Aorta (tissue), 5 donors: ENCODE results near the gene ARHGAP10. TPM values are rescaled to one million over a fixed set of nuclear protein-coding genes. Genes with fewer than 3 reads are reported as not detected.
"Not testable (repeated sequence)": the region's sequence is repeated elsewhere in the genome, so short reads cannot be mapped to it uniquely, and the experiment has no call there.

Source experiments
- ATAC-seq: fragments of 200-7000 bp; cut with Tn5 transposase; one replicate; pipeline ENCODE4 v1.9.1; 2022; ENCODE audit warnings: moderate library complexity; ENCODE audit not compliant: low FRiP score
- DNase-seq, 2 donors: peaks; one replicate each; pipeline ENCODE4 v3.0.0-alpha.2; 2020
- H3K27ac ChIP-seq, 2 donors: one replicate each; pipeline ENCODE4 v1.5.1; 2013; ENCODE audit warnings: low read length in 2 of 2, mild to moderate bottlenecking in 2 of 2, moderate library complexity in 2 of 2, control low read depth in 1 of 2, inconsistent platforms in 1 of 2, low read depth in 1 of 2
- H3K27me3 ChIP-seq, 2 donors: one replicate each; pipeline ENCODE4 v1.6.1; 2013; ENCODE audit warnings: control low read depth in 1 of 2, low read length in 1 of 2, mild to moderate bottlenecking in 1 of 2, moderate library complexity in 1 of 2; ENCODE audit not compliant: insufficient read depth in 2 of 2, control insufficient read depth in 1 of 2
- H3K36me3 ChIP-seq, 2 donors: one replicate each; pipeline ENCODE4 v1.6.1; 2013; ENCODE audit warnings: control low read depth in 1 of 2, low read length in 1 of 2, mild to moderate bottlenecking in 1 of 2; ENCODE audit not compliant: insufficient read depth in 2 of 2, control insufficient read depth in 1 of 2
- H3K4me1 ChIP-seq, 2 donors: one replicate each; pipeline ENCODE4 v1.6.1; 2013; ENCODE audit warnings: low read length in 2 of 2, control low read depth in 1 of 2, mild to moderate bottlenecking in 1 of 2, moderate library complexity in 1 of 2; ENCODE audit not compliant: insufficient read depth in 2 of 2, control insufficient read depth in 1 of 2
- H3K4me3 ChIP-seq, 2 donors: one replicate each; pipeline ENCODE4 v1.5.1; 2013; ENCODE audit warnings: low read length in 2 of 2, control low read depth in 1 of 2, mild to moderate bottlenecking in 1 of 2
- H3K9me3 ChIP-seq: one replicate; pipeline ENCODE4 v1.6.1; 2013; ENCODE audit warnings: mild to moderate bottlenecking, low read length; ENCODE audit not compliant: control insufficient read depth
- WGBS, 2 donors: extraction: QIAGEN DNeasy Blood & Tissue Kit; methylation state at CpG; one replicate each; pipeline ENCODE4 v1.1.7; 2013; 5-methylcytosine and 5-hydroxymethylcytosine counted together
- intact Hi-C, 2 donors: fragments of 100-400 bp; cut with DNase I; formaldehyde crosslinking; loops; one replicate each; pipeline versions ENCODE4 v1.14.2 to v1.15.0; 2022
- polyA plus RNA-seq, 2 donors: library from polyadenylated mRNA; stranded (reverse); fragments of 200-250 nt; gene quantifications; one replicate each; pipeline ENCODE4 v1.2.3, GENCODE V29; 2013
- total RNA-seq, 2 donors: library from RNA; stranded (reverse); fragmentation: NEBNext Ultra II Directional; extraction: Animal tissue kit (Norgen Biotek cat#: 25700); gene quantifications; one replicate each; pipeline ENCODE4 v1.2.1, GENCODE V29; 2021
- donor health status: healthy with polysubstance abuse.
- donor health status: Bipolar disorder and iron deficiency.
- donor health status: DM: no; HTN: no; CAD: no.
- donor health status: DM: no; HTN: no; CAD: no.
- donor health status: DM: yes; HTN: yes; CAD: no.

The ARHGAP10 gene
- total and polyA plus RNA-seq, 4 donors = 47.3 to 94.5 (median 63.5) TPM

DNA sequence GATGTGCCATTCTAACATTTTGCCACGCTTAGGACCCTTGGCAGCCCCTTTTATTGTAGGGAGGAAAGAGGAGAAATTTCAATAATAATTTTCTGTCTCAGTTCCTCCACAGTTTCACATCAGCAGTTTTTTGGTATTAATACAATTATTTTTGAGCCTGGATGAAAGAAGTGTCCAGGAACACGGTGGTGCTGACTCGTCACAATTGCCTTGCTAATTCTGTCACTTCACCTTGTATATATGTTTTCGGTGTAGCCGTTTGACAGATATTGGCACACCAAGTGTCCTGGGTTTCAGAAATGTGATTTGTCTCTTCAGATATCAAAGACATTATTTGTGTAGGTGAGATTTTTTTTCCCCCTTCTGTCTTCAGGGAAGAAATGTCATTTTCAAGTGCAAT lies 142.2 kb downstream of the ARHGAP10 start:
- Histone ChIP-seq H3K9me3 (no peaks in the 10 kb centered on the region), H3K27ac (no peak overlapping the region), H3K4me3 (no peak overlapping the region), H3K4me1 (no peaks in the 10 kb centered on the region), H3K27me3 (no peaks in the 10 kb centered on the region), H3K36me3 (peaks cover 3 to 10% of the 10 kb centered on the region in 2 donors)
- ATAC-seq (no peak), DNase-seq (no peak)
- intact Hi-C loops = no loop called here
- 61 to 62% methylated on average over 5 of the region's 5 CpGs for WGBS, 2 donors

DNA sequence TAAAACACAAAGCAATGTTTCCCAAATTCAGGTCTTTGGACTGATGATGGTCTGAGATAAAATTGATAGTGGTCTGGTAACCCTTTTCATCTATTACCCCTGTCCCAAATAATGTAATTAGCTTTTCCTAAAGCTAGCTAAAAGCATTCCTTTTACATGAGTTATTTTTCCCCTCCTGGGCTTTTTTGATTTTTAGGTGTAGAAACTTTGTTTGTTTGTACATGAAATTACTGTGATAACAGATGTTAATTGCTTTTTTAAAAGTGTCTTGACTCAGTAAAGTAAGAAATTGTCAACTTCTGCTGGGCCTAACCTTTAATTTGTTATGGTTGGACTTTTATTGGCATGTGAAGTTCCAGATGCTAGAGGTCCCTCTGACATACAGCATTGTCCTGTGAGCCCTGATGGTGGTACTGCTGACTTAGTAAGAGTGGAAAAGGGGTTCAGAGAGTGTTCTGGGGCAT lies 145.5 kb downstream of the ARHGAP10 start:
- DNase-seq = no peak
- H3K9me3 ChIP-seq = no peaks in the 10 kb centered on the region
- no peak for ATAC-seq
- H3K27me3 ChIP-seq = no peaks in the 10 kb centered on the region
- intact Hi-C loops = no loop called here
- H3K27ac ChIP-seq = no peak overlapping the region
- no peak overlapping the region for H3K4me3 ChIP-seq
- H3K36me3 ChIP-seq = peaks cover 3 to 10% of the 10 kb centered on the region in 2 donors
- no peaks in the 10 kb centered on the region for H3K4me1 ChIP-seq

DNA sequence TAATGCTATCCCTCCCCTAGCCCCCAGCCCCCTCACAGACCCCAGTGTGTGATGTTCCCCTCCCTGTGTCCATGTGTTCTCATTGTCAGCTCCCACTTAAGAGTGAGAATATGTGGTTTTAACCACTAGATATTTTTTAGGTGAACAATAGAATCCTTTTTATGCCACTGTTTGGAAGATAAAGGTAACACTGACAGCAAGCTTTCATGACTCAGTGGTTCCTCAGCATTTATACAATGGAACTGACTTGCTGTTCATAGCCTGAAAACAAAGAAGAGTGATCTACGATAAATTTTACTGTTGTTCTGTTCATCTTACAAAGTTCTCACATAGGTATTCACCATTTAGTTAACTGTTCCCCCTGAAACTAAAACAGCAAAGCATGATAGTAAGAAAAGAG lies 147.8 kb downstream of the ARHGAP10 start:
- H3K27ac ChIP-seq = no peak overlapping the region
- intact Hi-C loops = no loop called here
- H3K9me3 ChIP-seq = no peaks in the 10 kb centered on the region
- H3K36me3 ChIP-seq = peaks cover 3 to 10% of the 10 kb centered on the region in 2 donors
- WGBS, 2 donors = 95 to 100% methylated on average over 1 of the region's 1 CpG
- H3K27me3 ChIP-seq = no peaks in the 10 kb centered on the region
- ATAC-seq (no peak), DNase-seq (no peak)
- no peaks in the 10 kb centered on the region for H3K4me1 ChIP-seq
- no peak overlapping the region for H3K4me3 ChIP-seq

DNA sequence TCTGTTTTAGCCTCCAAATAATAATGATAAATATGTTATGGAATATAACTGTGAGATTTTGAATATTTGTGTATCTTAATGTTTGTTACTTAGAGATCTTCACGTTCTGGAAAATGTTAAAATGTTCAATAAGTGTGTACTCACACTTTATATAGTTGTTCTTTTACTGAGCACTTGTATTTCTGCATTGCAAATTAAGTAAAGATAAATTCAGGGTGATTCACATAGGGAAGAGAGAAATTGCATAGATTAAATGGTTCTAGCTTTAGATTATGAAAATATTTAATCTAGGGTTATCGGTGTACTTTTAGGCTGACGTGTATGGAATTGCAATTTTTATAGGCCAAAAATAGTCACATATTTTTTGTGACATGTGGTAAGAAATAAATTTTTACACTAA lies 148.6 kb downstream of the ARHGAP10 start:
- no peak for DNase-seq

DNA sequence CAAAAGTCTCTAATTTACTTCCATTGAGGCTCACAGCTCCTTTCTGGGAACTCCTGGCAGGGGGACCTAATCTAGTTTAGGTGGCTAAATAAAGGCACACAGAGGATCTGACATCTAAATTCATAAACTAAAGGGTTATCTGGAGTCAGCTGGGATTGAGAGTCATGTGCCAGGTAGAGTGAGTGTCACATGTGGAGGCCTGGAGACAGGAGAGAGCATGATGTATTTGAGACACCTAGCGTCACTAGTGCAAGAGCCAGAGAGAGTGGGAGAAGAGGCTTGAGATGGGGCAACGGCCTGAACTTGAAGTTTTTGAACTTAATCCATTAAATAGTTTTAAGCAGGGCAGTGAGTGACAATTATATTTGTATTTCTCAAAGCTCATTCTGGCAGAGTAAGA lies 152.6 kb downstream of the ARHGAP10 start:
- Histone ChIP-seq H3K36me3 (peaks cover 5 to 14% of the 10 kb centered on the region in 2 donors), H3K27me3 (no peaks in the 10 kb centered on the region), H3K9me3 (no peaks in the 10 kb centered on the region), H3K27ac (no peak overlapping the region), H3K4me1 (no peaks in the 10 kb centered on the region), H3K4me3 (no peak overlapping the region)
- ATAC-seq = no peak
- intact Hi-C loops = no loop called here
- WGBS, 2 donors = 97% methylated on average over 2 of the region's 2 CpGs
- no peak for DNase-seq

More for the DNA sequence above, 148.6 kb downstream of the ARHGAP10 start:
- H3K4me1 ChIP-seq = no peaks in the 10 kb centered on the region
- no peak for ATAC-seq
- H3K4me3 ChIP-seq = no peak overlapping the region
- H3K27ac ChIP-seq = no peak overlapping the region
- 77 to 82% methylated on average over 3 of the region's 3 CpGs for WGBS, 2 donors
- H3K9me3 ChIP-seq = no peaks in the 10 kb centered on the region
- H3K27me3 ChIP-seq = no peaks in the 10 kb centered on the region
- intact Hi-C loops = no loop called here
- peaks cover 3 to 8% of the 10 kb centered on the region in 2 donors for H3K36me3 ChIP-seq

DNA sequence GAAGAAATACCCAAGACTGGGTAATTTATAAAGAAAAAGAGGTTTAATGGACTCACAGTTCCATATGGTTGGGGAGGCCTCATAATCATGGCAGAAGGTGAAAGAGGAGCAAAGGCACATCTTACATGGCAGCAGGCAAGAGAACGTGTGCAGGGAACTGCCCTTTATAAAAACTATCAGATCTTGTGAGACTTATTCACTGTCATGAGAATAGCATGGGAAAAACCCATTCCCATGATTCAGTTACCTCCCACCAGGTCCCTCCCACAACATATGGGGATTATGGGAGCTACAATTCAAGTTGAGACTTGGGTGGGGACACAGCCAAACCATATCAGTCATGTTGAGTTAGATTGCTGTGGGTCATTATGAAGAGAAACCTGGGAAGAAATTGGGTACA lies 153.3 kb downstream of the ARHGAP10 start:
- H3K4me1 ChIP-seq, DNase-seq, H3K9me3 ChIP-seq, H3K27ac ChIP-seq, ATAC-seq, intact Hi-C loops, H3K27me3 ChIP-seq, H3K4me3 ChIP-seq: not testable (repeated sequence)
- H3K36me3 ChIP-seq = peaks cover 5 to 14% of the 10 kb centered on the region in 2 donors
- WGBS, 2 donors = 88 to 97% methylated on average over 1 of the region's 1 CpG

DNA sequence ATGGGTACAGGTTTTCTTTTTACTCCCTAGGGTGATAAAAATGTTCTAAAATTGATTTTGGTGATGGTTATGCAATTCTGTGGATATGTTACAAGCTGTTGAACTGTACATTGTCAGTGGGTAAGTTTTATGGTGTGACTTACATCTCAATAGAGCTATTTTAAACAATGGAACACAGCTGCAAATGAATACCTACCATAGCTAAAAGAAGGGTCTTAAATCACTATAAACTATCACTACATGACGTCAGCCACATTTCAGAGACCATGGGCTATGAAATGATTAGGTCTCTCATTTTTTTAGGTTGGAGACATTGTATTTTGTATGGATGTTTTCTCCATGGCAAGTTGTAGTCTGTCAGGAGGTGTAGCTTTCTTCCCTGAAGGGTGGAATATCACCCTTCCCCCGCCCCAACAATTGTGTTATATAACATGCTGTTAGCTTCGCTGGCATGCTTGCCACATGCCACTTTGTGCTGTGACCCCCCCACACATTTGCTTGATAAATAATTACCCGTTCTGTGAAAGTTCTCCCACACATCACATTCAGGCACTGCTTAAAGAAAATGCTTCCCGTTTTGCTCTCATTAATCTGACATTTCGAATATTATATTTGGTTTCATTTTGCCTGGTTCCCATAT lies 159.7 kb downstream of the ARHGAP10 start:
- intact Hi-C loops = no loop called here
- Histone ChIP-seq H3K27ac (no peak overlapping the region), H3K9me3 (no peaks in the 10 kb centered on the region), H3K4me1 (no peaks in the 10 kb centered on the region), H3K27me3 (no peaks in the 10 kb centered on the region), H3K36me3 (peaks cover 0 to 5% of the 10 kb centered on the region in 2 donors), H3K4me3 (no peak overlapping the region)
- DNase-seq = no peak
- 61 to 74% methylated on average over 6 of the region's 6 CpGs for WGBS, 2 donors
- no peak for ATAC-seq

DNA sequence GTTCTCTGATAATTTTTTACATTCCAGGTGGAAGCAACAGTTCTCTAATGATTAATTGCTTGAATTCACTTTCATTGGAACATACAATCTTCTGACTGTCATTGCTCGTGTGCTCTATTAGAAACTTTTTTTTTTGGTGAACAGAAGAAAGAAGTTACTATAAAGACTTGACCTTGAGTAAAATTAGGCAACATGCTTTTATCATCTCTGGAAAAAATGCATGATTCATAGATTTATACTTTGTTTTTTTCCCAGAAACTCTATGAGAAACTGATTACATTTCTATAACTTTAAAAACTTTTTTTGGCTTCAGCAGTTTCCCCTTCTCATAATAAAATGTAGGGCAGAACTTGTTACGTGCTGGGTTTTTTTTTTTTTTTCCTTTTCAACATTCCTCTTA lies 167.6 kb downstream of the ARHGAP10 start:
- no peaks in the 10 kb centered on the region for H3K4me1 ChIP-seq
- peaks cover 0 to 2% of the 10 kb centered on the region in 2 donors for H3K36me3 ChIP-seq
- intact Hi-C loops = no loop called here
- no peaks in the 10 kb centered on the region for H3K9me3 ChIP-seq
- DNase-seq = no peak
- WGBS, 2 donors = 30 to 40% methylated on average over 2 of the region's 2 CpGs
- H3K27ac ChIP-seq = no peak overlapping the region
- H3K27me3 ChIP-seq = no peaks in the 10 kb centered on the region
- H3K4me3 ChIP-seq = no peak overlapping the region
- no peak for ATAC-seq

DNA sequence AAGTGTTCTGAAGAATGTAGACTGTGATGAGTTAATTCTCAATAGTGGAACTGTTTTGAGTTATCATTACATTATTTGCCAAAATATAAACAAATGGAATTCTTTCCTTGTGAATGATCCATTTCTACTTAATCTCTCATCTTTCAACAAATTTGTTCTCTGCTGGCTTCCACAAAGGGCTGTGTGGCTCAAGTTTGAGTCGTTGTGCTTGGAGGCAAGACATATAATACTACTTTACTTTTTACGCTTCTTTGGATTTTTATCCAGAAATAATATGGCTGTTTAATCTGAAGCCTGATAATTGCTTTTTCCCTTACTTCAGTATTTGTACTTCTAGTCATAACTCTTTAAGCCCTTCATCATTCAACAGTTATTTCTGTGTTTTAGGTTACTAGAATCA lies 169.5 kb downstream of the ARHGAP10 start:
- ATAC-seq (no peak), DNase-seq (no peak)
- no peaks in the 10 kb centered on the region for H3K9me3 ChIP-seq
- H3K36me3 ChIP-seq = peaks cover 0 to 2% of the 10 kb centered on the region in 2 donors
- 3 to 6% methylated on average over 2 of the region's 2 CpGs for WGBS, 2 donors
- H3K4me1 ChIP-seq = no peaks in the 10 kb centered on the region
- H3K27ac ChIP-seq = no peak overlapping the region
- intact Hi-C loops = no loop called here
- no peaks in the 10 kb centered on the region for H3K27me3 ChIP-seq
- H3K4me3 ChIP-seq = no peak overlapping the region
